H9 (cell line): ENCODE data around the gene TTC29. TPM values are rescaled to one million over a fixed set of nuclear protein-coding genes. Genes with fewer than 3 reads are reported as not detected.

Experiments
- DNase-seq: peaks from one replicate; pipeline ENCODE4 v3.0.0-alpha.2; 2017
- H2AFZ ChIP-seq: one replicate; pipeline ENCODE4 v1.6.1; 2013; ENCODE audit warnings: mild to moderate bottlenecking, low read length, control low read depth, moderate library complexity
- H2AK5ac ChIP-seq: 2 replicates; pipeline ENCODE4 v1.6.1; 2013; ENCODE audit warnings: low read length, control low read depth, mixed read lengths; ENCODE audit not compliant: insufficient read length
- H2BK120ac ChIP-seq: one replicate; pipeline ENCODE4 v1.6.1; 2013; ENCODE audit warnings: low read depth, mild to moderate bottlenecking, low read length, control low read depth, inconsistent platforms; ENCODE audit not compliant: poor library complexity, severe bottlenecking
- H2BK12ac ChIP-seq: 2 replicates; pipeline ENCODE4 v1.6.1; 2013; ENCODE audit warnings: low read length, control low read depth, mixed read lengths, low read depth; ENCODE audit not compliant: insufficient read length
- H2BK15ac ChIP-seq: 2 replicates; pipeline ENCODE4 v1.6.1; 2013; ENCODE audit warnings: low read depth, low read length, control low read depth
- H2BK20ac ChIP-seq: one replicate; pipeline ENCODE4 v1.6.1; 2013; ENCODE audit warnings: low read depth, mild to moderate bottlenecking, low read length, control low read depth, inconsistent platforms; ENCODE audit not compliant: poor library complexity, severe bottlenecking
- H2BK5ac ChIP-seq: 2 replicates; pipeline ENCODE4 v1.6.1; 2013; ENCODE audit warnings: low read length, control low read depth, mixed read lengths; ENCODE audit not compliant: insufficient read length
- H3K14ac ChIP-seq: 2 replicates; pipeline ENCODE4 v1.6.1; 2013; ENCODE audit warnings: low read length, control low read depth; ENCODE audit not compliant: insufficient read depth
- H3K18ac ChIP-seq: 2 replicates; pipeline ENCODE4 v1.6.1; 2013; ENCODE audit warnings: low read depth, mild to moderate bottlenecking, mixed read lengths, low read length, control low read depth; ENCODE audit not compliant: insufficient read length
- H3K23ac ChIP-seq: 2 replicates; pipeline ENCODE4 v1.6.1; 2013; ENCODE audit warnings: low read length, control low read depth, mixed read lengths, low read depth; ENCODE audit not compliant: insufficient read length
- H3K23me2 ChIP-seq: 2 replicates; pipeline ENCODE4 v1.6.1; 2013; ENCODE audit warnings: low read depth, mild to moderate bottlenecking, mixed read lengths, low read length, control low read depth; ENCODE audit not compliant: insufficient read length, poor library complexity, severe bottlenecking
- H3K27ac ChIP-seq: 2 replicates; pipeline ENCODE4 v1.5.1; 2013; ENCODE audit warnings: low read length, control low read depth, mixed read lengths, low read depth; ENCODE audit not compliant: insufficient read length
- H3K27me3 ChIP-seq: 2 replicates; pipeline ENCODE4 v1.6.1; 2013; ENCODE audit warnings: low read length, control low read depth, inconsistent platforms; ENCODE audit not compliant: insufficient read depth
- H3K4ac ChIP-seq: 2 replicates; pipeline ENCODE4 v1.6.1; 2013; ENCODE audit warnings: low read depth, mild to moderate bottlenecking, control low read depth, inconsistent platforms, low read length, moderate library complexity
- H3K4me1 ChIP-seq: 2 replicates; pipeline ENCODE4 v1.6.1; 2013; ENCODE audit warnings: low read length, control low read depth, inconsistent platforms; ENCODE audit not compliant: insufficient read depth
- H3K4me2 ChIP-seq: 2 replicates; pipeline ENCODE4 v1.6.1; 2013; ENCODE audit warnings: low read length, control low read depth, mixed read lengths; ENCODE audit not compliant: insufficient read length, insufficient read depth
- H3K56ac ChIP-seq: 2 replicates; pipeline ENCODE4 v1.6.1; 2013; ENCODE audit warnings: low read depth, mild to moderate bottlenecking, mixed read lengths, low read length, control low read depth; ENCODE audit not compliant: insufficient read length
- H3K79me1 ChIP-seq: 2 replicates; pipeline ENCODE4 v1.6.1; 2013; ENCODE audit warnings: low read depth, mild to moderate bottlenecking, moderate library complexity, low read length, control low read depth, inconsistent platforms; ENCODE audit not compliant: insufficient read depth, poor library complexity, severe bottlenecking
- H3K79me2 ChIP-seq: 2 replicates; pipeline ENCODE4 v1.6.1; 2013; ENCODE audit warnings: low read length, control low read depth, inconsistent platforms; ENCODE audit not compliant: insufficient read depth
- H3K9ac ChIP-seq: 2 replicates; pipeline ENCODE4 v1.6.1; 2013; ENCODE audit warnings: low read length, control low read depth, mixed read lengths; ENCODE audit not compliant: insufficient read length; ENCODE audit errors: extremely low read depth
- H3K9me3 ChIP-seq: one replicate; pipeline ENCODE4 v1.6.1; 2013; ENCODE audit warnings: low read depth, low read length, inconsistent platforms; ENCODE audit not compliant: control insufficient read depth
- H3T11ph ChIP-seq: one replicate; pipeline ENCODE4 v1.6.1; 2013; ENCODE audit warnings: mild to moderate bottlenecking, low read length, control low read depth, inconsistent platforms
- H4K20me1 ChIP-seq: one replicate; pipeline ENCODE4 v1.6.1; 2013; ENCODE audit not compliant: control insufficient read depth, insufficient read length, insufficient read depth
- H4K5ac ChIP-seq: 2 replicates; pipeline ENCODE4 v1.6.1; 2013; ENCODE audit warnings: low read depth, mild to moderate bottlenecking, mixed read lengths, low read length, control low read depth; ENCODE audit not compliant: insufficient read length
- H4K8ac ChIP-seq: replicated peaks from 2 replicates; pipeline ENCODE4 v1.6.1; 2013; ENCODE audit warnings: low read length, control low read depth, mixed read lengths, low read depth; ENCODE audit not compliant: insufficient read length
- H4K91ac ChIP-seq: 2 replicates; pipeline ENCODE4 v1.6.1; 2013; ENCODE audit warnings: low read depth, mild to moderate bottlenecking, moderate library complexity, mixed read lengths, low read length, control low read depth; ENCODE audit not compliant: insufficient read length
- H3K27ac Mint-ChIP-seq, 3 experiments: 2 replicates in 2 of 3; 3 replicates in 1 of 3; pipeline ENCODE4 v1.8.0; 2020 to 2021; ENCODE audit warnings: mixed read lengths in 3 of 3, mild to moderate bottlenecking in 1 of 3, moderate library complexity in 1 of 3
- H3K27me3 Mint-ChIP-seq: 2 replicates; pipeline ENCODE4 v1.8.0; 2021; ENCODE audit warnings: low read depth, mild to moderate bottlenecking, moderate library complexity, mixed read lengths
- H3K36me3 Mint-ChIP-seq, 3 experiments: 2 replicates in 2 of 3; 3 replicates in 1 of 3; pipeline ENCODE4 v1.8.0; 2020 to 2021; ENCODE audit warnings: low read depth in 3 of 3, mixed read lengths in 3 of 3; ENCODE audit not compliant: insufficient read depth in 1 of 3
- H3K4me1 Mint-ChIP-seq, 2 experiments: 2 replicates each; pipeline ENCODE4 v1.8.0; 2020; ENCODE audit warnings: mixed read lengths in 2 of 2
- H3K4me3 Mint-ChIP-seq, 2 experiments: 2 replicates in 1 of 2; 3 replicates in 1 of 2; pipeline ENCODE4 v1.8.0; 2020 to 2021; ENCODE audit warnings: mild to moderate bottlenecking in 2 of 2, mixed read lengths in 2 of 2, moderate library complexity in 1 of 2
- H3K9me3 Mint-ChIP-seq, 2 experiments: 2 replicates in 1 of 2; 3 replicates in 1 of 2; pipeline ENCODE4 v1.8.0; 2020; ENCODE audit warnings: mild to moderate bottlenecking in 2 of 2, mixed read lengths in 2 of 2, moderate library complexity in 1 of 2
- WGBS: extraction: QIAGEN DNeasy Blood & Tissue Kit; methylation state at CpG from one replicate; pipeline ENCODE4 v1.1.7; 2013; ENCODE audit warnings: missing lambda C conversion rate, low lambda C conversion rate, mixed read lengths; ENCODE audit not compliant: insufficient read length; ENCODE audit errors: extremely low coverage; 5-methylcytosine and 5-hydroxymethylcytosine counted together
- total RNA-seq: library from RNA; stranded (reverse); gene quantifications from 2 replicates; pipeline ENCODE4 v1.2.1, GENCODE V29; 2021
- TF ChIP-seq, protein P1 (sequence below): fragments of 200-600 bp; sonication (generic); conservative IDR thresholded peaks from 3 replicates; pipeline ENCODE4 v1.8.0; 2021; ENCODE audit warnings: antibody characterized with exemption, mild to moderate bottlenecking

TTC29 gene
- total RNA-seq, 1 experiment from 2014 or later: not detected

DNA sequence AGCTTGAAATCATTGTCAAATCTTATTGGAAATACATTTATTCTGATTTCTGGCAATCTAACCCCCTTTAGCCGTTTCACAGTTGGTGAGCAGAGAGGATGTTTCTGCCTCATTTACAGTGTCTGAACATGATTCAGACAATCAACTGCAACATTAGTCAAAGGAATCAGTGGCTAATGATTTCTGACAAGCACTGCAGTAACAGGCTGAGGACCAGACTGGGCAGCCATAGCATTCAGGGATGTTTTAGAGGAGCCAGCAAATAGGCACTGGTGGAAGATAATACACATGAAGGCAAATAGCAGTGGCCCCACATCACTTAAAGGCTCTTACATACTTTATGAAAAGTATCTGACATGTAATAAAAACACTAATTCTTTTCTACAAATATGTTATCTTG lies 102.8 kb downstream of the TTC29 start:
- Histone ChIP-seq H3K18ac (no peak overlapping the region), H2BK12ac (no peak overlapping the region), H2AK5ac (no peak overlapping the region), H2BK5ac (no peak overlapping the region), H2BK15ac (no peak overlapping the region), H3K79me1 (no peaks in the 10 kb centered on the region), H3K14ac (no peak overlapping the region), H2BK20ac (no peak overlapping the region), H3K9me3 (no peaks in the 10 kb centered on the region), H4K20me1 (no peaks in the 10 kb centered on the region), H2AFZ (no peak overlapping the region), H2BK120ac (no peak overlapping the region), H4K91ac (no peak overlapping the region), H3K56ac (no peak overlapping the region), H3K4me1 (no peaks in the 10 kb centered on the region), H3K9ac (no peak overlapping the region), H3K79me2 (no peaks in the 10 kb centered on the region), H3K23me2 (no peaks in the 10 kb centered on the region), H3K4ac (no peak overlapping the region), H3T11ph (no peak overlapping the region), H4K5ac (no peak overlapping the region), H3K23ac (no peak overlapping the region), H3K4me2 (no peak overlapping the region), H3K27me3 (no peaks in the 10 kb centered on the region), H4K8ac (no peak overlapping the region), H3K27ac (no peak overlapping the region)
- peaks cover 5 to 6% of the 10 kb centered on the region in 2 experiments for H3K4me1 Mint-ChIP-seq
- no peaks in the 10 kb centered on the region for H3K9me3 Mint-ChIP-seq
- DNase-seq: no peak
- H3K36me3 Mint-ChIP-seq: no peaks in the 10 kb centered on the region
- H3K4me3 Mint-ChIP-seq: no peak overlapping the region
- no peaks in the 10 kb centered on the region for H3K27me3 Mint-ChIP-seq
- no peak overlapping the region for H3K27ac Mint-ChIP-seq
- no CpG with 5 or more reads among the region's 1 CpG for WGBS
- TF ChIP-seq, protein P1, sequence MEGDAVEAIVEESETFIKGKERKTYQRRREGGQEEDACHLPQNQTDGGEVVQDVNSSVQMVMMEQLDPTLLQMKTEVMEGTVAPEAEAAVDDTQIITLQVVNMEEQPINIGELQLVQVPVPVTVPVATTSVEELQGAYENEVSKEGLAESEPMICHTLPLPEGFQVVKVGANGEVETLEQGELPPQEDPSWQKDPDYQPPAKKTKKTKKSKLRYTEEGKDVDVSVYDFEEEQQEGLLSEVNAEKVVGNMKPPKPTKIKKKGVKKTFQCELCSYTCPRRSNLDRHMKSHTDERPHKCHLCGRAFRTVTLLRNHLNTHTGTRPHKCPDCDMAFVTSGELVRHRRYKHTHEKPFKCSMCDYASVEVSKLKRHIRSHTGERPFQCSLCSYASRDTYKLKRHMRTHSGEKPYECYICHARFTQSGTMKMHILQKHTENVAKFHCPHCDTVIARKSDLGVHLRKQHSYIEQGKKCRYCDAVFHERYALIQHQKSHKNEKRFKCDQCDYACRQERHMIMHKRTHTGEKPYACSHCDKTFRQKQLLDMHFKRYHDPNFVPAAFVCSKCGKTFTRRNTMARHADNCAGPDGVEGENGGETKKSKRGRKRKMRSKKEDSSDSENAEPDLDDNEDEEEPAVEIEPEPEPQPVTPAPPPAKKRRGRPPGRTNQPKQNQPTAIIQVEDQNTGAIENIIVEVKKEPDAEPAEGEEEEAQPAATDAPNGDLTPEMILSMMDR: no peak
